GM12878 (cell line): ENCODE measurements around the gene DNHD1. TPM values are rescaled to one million over a fixed set of nuclear protein-coding genes. Genes with fewer than 3 reads are reported as not detected.

Source experiments
- ATF7 ChIP-seq: fragments of 450-650 bp; IDR thresholded peaks from 2 replicates; pipeline ENCODE4 v1.6.1; 2016; ENCODE audit warnings: low read depth, mild to moderate bottlenecking
- BCL11A ChIP-seq: IDR thresholded peaks from 2 replicates; pipeline ENCODE4 v1.6.1; 2011; ENCODE audit warnings: low read depth, low read length
- CHD1 ChIP-seq: IDR thresholded peaks from 2 replicates; pipeline ENCODE4 v1.6.1; 2012; ENCODE audit warnings: low read depth, low read length, improper control_type of control experiment
- CHD2 ChIP-seq: IDR thresholded peaks from 2 replicates; pipeline ENCODE4 v1.6.1; 2011; ENCODE audit warnings: low read depth, low read length, improper control_type of control experiment, borderline replicate concordance
- CREB1 ChIP-seq: IDR thresholded peaks from 2 replicates; pipeline ENCODE4 v1.6.1; 2012; ENCODE audit warnings: low read depth, mild to moderate bottlenecking, inconsistent platforms
- DPF2 ChIP-seq: fragments of 450-650 bp; IDR thresholded peaks from 2 replicates; pipeline ENCODE4 v1.6.1; 2017; ENCODE audit warnings: mild to moderate bottlenecking
- EED ChIP-seq: sonication (generic); IDR thresholded peaks from 2 replicates; pipeline ENCODE4 v1.6.1; 2016; ENCODE audit warnings: antibody characterized with exemption, low read depth
- HCFC1 ChIP-seq: fragments of 150-350 bp; IDR thresholded peaks from 2 replicates; pipeline ENCODE4 v1.6.1; 2014; ENCODE audit warnings: low read length
- IKZF2 ChIP-seq, 2 experiments: fragments of 450-650 bp; IDR thresholded peaks; 2 replicates each; pipeline ENCODE4 v1.6.1; 2017; ENCODE audit warnings: mild to moderate bottlenecking in 2 of 2, moderate library complexity in 2 of 2
- JUND ChIP-seq: IDR thresholded peaks from 2 replicates; pipeline ENCODE4 v1.6.1; 2012; ENCODE audit warnings: low read depth, mild to moderate bottlenecking, low read length, improper control_type of control experiment, moderate library complexity
- KLF5 ChIP-seq: fragments of 450-650 bp; IDR thresholded peaks from 2 replicates; pipeline ENCODE4 v1.6.1; 2014; ENCODE audit warnings: mild to moderate bottlenecking; ENCODE audit not compliant: partially characterized antibody
- NFIC ChIP-seq: IDR thresholded peaks from 2 replicates; pipeline ENCODE4 v1.6.1; 2012; ENCODE audit warnings: low read depth, mild to moderate bottlenecking, inconsistent platforms, low read length, moderate library complexity
- NR2C2 ChIP-seq: IDR thresholded peaks from 2 replicates; pipeline ENCODE4 v1.6.1; 2011; ENCODE audit warnings: borderline replicate concordance, low read depth; ENCODE audit not compliant: control insufficient read depth, insufficient read length
- POLR2A ChIP-seq: IDR thresholded peaks from 2 replicates; pipeline ENCODE4 v1.6.1; 2011; ENCODE audit warnings: low read depth, mild to moderate bottlenecking, low read length
- POLR2AphosphoS2 ChIP-seq: IDR thresholded peaks from 2 replicates; pipeline ENCODE4 v1.6.1; 2011; ENCODE audit warnings: low read depth, mild to moderate bottlenecking, low read length, improper control_type of control experiment, moderate library complexity
- POLR2AphosphoS5 ChIP-seq: IDR thresholded peaks from 2 replicates; pipeline ENCODE4 v1.6.1; 2011; ENCODE audit warnings: mild to moderate bottlenecking, low read length, inconsistent platforms
- POU2F2 ChIP-seq: IDR thresholded peaks from 3 replicates; pipeline ENCODE4 v1.6.1; 2011; ENCODE audit warnings: low read depth, mild to moderate bottlenecking, low read length, borderline replicate concordance
- RUNX3 ChIP-seq: IDR thresholded peaks from 2 replicates; pipeline ENCODE4 v1.6.1; 2012; ENCODE audit warnings: low read length, inconsistent platforms
- SMC3 ChIP-seq: IDR thresholded peaks from 2 replicates; pipeline ENCODE4 v1.6.1; 2011; ENCODE audit warnings: low read length, improper control_type of control experiment, borderline replicate concordance
- WRNIP1 ChIP-seq: IDR thresholded peaks from 2 replicates; pipeline ENCODE4 v1.6.1; 2011; ENCODE audit warnings: low read depth, low read length, improper control_type of control experiment, borderline replicate concordance
- YY1 ChIP-seq: IDR thresholded peaks from 2 replicates; pipeline ENCODE4 v1.6.1; 2011; ENCODE audit warnings: low read depth, mild to moderate bottlenecking, low read length
- ZBED1 ChIP-seq: IDR thresholded peaks from 2 replicates; pipeline ENCODE4 v1.6.1; 2016; ENCODE audit warnings: borderline replicate concordance
- ZNF24 ChIP-seq: fragments of 450-650 bp; IDR thresholded peaks from 2 replicates; pipeline ENCODE4 v1.6.1; 2017; ENCODE audit warnings: antibody characterized with exemption, mild to moderate bottlenecking
- polyA plus RNA-seq, 11 experiments: library from polyadenylated mRNA; depleted of rRNA in 4 of 11; unstranded in 6 of 11; stranded (reverse) in 5 of 11; fragments of >200 nt; fragmentation: Nextera tagmentation in 4 of 11; fragmentation: Illumina TruSeq in 1 of 11; extraction: Ambion mirVana in 4 of 11; extraction: Trizol in 1 of 11; gene quantifications; 1 replicate in 1 of 11; 2 replicates in 10 of 11; pipeline versions ENCODE4 v1.2.1 to v1.2.3, GENCODE V29; 2011 to 2016; ENCODE audit warnings: inconsistent platforms in 2 of 11, missing spikeins in 2 of 11, low read depth in 1 of 11
- total RNA-seq, 4 experiments: library from RNA; depleted of rRNA in 3 of 4; stranded (reverse); fragments of >200 nt in 3 of 4; fragmentation: Illumina TruSeq in 1 of 4; extraction: Trizol in 1 of 4; gene quantifications; 2 replicates each; pipeline versions ENCODE4 v1.2.1 to v1.2.3, GENCODE V29; 2013 to 2021
- TF ChIP-seq, protein P1 (sequence below): fragments of 450-650 bp; IDR thresholded peaks from 2 replicates; pipeline ENCODE4 v1.6.1; 2017; ENCODE audit warnings: mild to moderate bottlenecking, moderate library complexity
- TF ChIP-seq, protein P2 (sequence below): IDR thresholded peaks from 2 replicates; pipeline ENCODE4 v1.6.1; 2012; ENCODE audit warnings: low read depth, low read length, improper control_type of control experiment
- TF ChIP-seq, protein P3 (sequence below): IDR thresholded peaks from 2 replicates; pipeline ENCODE4 v1.6.1; 2011; ENCODE audit warnings: low read depth, mild to moderate bottlenecking, low read length, moderate library complexity, borderline replicate concordance; ENCODE audit errors: extremely low read depth
- TF ChIP-seq, protein P4 (sequence below): IDR thresholded peaks from 2 replicates; pipeline ENCODE4 v1.6.1; 2012; ENCODE audit warnings: low read depth, low read length, improper control_type of control experiment

Gene DNHD1
- total and polyA plus RNA-seq, 10 of the 15 experiments (the other 5 are each of a cell fraction or from before 2014, with no cell fraction given) = 0.99 to 16.9 (median 8.6) TPM

DNA sequence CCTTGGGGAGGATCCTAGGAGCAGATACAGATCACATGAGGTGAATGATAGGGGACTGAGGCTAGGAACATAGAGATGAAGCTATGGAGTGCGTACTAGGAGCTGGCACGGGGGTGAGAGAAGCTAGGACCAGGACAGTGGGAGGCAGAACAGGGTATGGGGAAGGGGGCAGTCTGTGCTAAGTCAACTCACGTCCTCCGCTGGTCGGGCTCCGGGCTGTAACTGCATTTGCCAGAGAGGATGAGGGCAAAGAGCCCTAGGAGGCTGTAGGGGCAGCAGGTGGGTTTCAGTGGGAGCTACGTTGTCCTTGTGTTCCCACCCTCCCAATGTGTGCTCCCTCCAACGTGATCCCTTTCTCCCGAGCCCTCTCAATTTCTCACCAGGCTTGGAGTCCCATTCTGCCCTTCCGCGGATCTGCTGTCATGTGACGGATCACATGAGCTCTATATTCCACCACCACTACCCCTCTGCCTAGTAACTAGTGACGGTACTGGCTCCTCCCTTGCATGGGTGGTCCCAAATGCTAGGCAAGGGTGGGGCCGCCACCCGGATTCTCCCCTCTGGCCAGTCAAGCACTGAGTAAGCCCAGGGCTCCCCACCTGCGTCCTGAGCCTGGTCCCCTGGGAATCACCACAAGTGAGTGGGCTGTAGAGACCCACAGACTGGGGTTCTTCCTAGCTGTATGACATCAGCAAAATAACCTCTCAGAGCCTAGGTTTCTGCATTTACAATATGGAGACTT lies 122.1 kb downstream of the DNHD1 start, which contains the start of gene TPP1 (continued):
- TF ChIP-seq, protein P1, sequence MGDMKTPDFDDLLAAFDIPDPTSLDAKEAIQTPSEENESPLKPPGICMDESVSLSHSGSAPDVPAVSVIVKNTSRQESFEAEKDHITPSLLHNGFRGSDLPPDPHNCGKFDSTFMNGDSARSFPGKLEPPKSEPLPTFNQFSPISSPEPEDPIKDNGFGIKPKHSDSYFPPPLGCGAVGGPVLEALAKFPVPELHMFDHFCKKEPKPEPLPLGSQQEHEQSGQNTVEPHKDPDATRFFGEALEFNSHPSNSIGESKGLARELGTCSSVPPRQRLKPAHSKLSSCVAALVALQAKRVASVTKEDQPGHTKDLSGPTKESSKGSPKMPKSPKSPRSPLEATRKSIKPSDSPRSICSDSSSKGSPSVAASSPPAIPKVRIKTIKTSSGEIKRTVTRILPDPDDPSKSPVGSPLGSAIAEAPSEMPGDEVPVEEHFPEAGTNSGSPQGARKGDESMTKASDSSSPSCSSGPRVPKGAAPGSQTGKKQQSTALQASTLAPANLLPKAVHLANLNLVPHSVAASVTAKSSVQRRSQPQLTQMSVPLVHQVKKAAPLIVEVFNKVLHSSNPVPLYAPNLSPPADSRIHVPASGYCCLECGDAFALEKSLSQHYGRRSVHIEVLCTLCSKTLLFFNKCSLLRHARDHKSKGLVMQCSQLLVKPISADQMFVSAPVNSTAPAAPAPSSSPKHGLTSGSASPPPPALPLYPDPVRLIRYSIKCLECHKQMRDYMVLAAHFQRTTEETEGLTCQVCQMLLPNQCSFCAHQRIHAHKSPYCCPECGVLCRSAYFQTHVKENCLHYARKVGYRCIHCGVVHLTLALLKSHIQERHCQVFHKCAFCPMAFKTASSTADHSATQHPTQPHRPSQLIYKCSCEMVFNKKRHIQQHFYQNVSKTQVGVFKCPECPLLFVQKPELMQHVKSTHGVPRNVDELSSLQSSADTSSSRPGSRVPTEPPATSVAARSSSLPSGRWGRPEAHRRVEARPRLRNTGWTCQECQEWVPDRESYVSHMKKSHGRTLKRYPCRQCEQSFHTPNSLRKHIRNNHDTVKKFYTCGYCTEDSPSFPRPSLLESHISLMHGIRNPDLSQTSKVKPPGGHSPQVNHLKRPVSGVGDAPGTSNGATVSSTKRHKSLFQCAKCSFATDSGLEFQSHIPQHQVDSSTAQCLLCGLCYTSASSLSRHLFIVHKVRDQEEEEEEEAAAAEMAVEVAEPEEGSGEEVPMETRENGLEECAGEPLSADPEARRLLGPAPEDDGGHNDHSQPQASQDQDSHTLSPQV = no peak
- TF ChIP-seq POLR2AphosphoS5 (peak; percentile 83), DPF2 (peak; percentile 42; the same call in 1 of the 2 replicates), CHD1 (0 out of 2 replicates have a peak, but pooled peaks have one; percentile 59), POU2F2 (peak; percentile 53; the same call in 1 of the 3 replicates), NR2C2 (no peak), RUNX3 (peak; percentile 69), WRNIP1 (peak; percentile 78; the same call in 1 of the 2 replicates), KLF5 (peak; percentile 45), IKZF2 (IDR thresholded peaks at IDR 0.05) (peak; percentile 42 to 47; a peak in 2 of 4 replicates), NFIC (peak; percentile 41; the same call in 1 of the 2 replicates), ATF7 (peak; percentile 81), POLR2AphosphoS2 (peak; percentile 84), ZNF24 (no peak), YY1 (no peak), CHD2 (peak; percentile 34; the same call in 1 of the 2 replicates), BCL11A (0 out of 2 replicates have a peak, but pooled peaks have one; percentile 12), EED (peak; percentile 71), CREB1 (peak; percentile 99), ZBED1 (peak; percentile 40; the same call in 1 of the 2 replicates), JUND (0 out of 2 replicates have a peak, but pooled peaks have one; percentile 25), POLR2A (peak; percentile 76), SMC3 (0 out of 2 replicates have a peak, but pooled peaks have one; percentile 5), HCFC1 (peak; percentile 54; the same call in 1 of the 2 replicates)
- TF ChIP-seq, protein P2, sequence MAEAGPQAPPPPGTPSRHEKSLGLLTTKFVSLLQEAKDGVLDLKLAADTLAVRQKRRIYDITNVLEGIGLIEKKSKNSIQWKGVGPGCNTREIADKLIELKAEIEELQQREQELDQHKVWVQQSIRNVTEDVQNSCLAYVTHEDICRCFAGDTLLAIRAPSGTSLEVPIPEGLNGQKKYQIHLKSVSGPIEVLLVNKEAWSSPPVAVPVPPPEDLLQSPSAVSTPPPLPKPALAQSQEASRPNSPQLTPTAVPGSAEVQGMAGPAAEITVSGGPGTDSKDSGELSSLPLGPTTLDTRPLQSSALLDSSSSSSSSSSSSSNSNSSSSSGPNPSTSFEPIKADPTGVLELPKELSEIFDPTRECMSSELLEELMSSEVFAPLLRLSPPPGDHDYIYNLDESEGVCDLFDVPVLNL = 0 out of 2 replicates have a peak, but pooled peaks have one; percentile 22
- TF ChIP-seq, protein P3, sequence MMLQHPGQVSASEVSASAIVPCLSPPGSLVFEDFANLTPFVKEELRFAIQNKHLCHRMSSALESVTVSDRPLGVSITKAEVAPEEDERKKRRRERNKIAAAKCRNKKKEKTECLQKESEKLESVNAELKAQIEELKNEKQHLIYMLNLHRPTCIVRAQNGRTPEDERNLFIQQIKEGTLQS = peak; percentile 96
- TF ChIP-seq, protein P4, sequence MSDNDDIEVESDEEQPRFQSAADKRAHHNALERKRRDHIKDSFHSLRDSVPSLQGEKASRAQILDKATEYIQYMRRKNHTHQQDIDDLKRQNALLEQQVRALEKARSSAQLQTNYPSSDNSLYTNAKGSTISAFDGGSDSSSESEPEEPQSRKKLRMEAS = peak; percentile 85
